OCI-LY3 (cell line): ENCODE measurements around the gene OLIG2.

Experiments
- H2AFZ ChIP-seq: fragments of 200-600, 300-600 bp; shearing (Covaris generic); 2 replicates; pipeline ENCODE4 v1.6.0; 2014; ENCODE audit warnings: antibody characterized with exemption, low read depth, low read length
- H3K27ac ChIP-seq: fragments of 200-600, 300-600 bp; sonication (generic); 2 replicates; pipeline ENCODE4 v1.5.1; 2014; ENCODE audit warnings: mild to moderate bottlenecking, low read length, moderate library complexity, mixed read lengths
- H3K27me3 ChIP-seq: fragments of 200-600, 300-600 bp; sonication (generic); 2 replicates; pipeline ENCODE4 v1.6.1; 2014; ENCODE audit warnings: low read depth, low read length, mixed read lengths
- H3K36me3 ChIP-seq: fragments of 200-600, 300-600 bp; sonication (generic); replicated peaks from 2 replicates; pipeline ENCODE3; 2014; ENCODE audit warnings: low read depth, low read length, mixed read lengths
- H3K4me1 ChIP-seq: fragments of 300-600, 200-600 bp; sonication (generic); 2 replicates; pipeline ENCODE4 v1.6.1; 2014; ENCODE audit warnings: low read length, mixed read lengths
- H3K4me2 ChIP-seq: fragments of 200-600, 300-600 bp; sonication (generic); 2 replicates; pipeline ENCODE4 v1.6.1; 2014; ENCODE audit warnings: low read length, mixed read lengths
- H3K4me3 ChIP-seq: fragments of 300-600, 200-600 bp; sonication (generic); 2 replicates; pipeline ENCODE4 v1.5.1; 2014; ENCODE audit warnings: antibody characterized with exemption, mild to moderate bottlenecking, low read length, moderate library complexity
- H3K79me2 ChIP-seq: fragments of 300-600, 200-600 bp; shearing (Covaris generic); 2 replicates; pipeline ENCODE4 v1.6.1; 2014; ENCODE audit warnings: mild to moderate bottlenecking, low read length, mixed read lengths
- H3K9ac ChIP-seq: fragments of 300-600, 200-600 bp; shearing (Covaris generic); 2 replicates; pipeline ENCODE4 v1.6.0; 2014; ENCODE audit warnings: mild to moderate bottlenecking, low read length, moderate library complexity
- H3K9me3 ChIP-seq: fragments of 200-600, 300-600 bp; shearing (Covaris generic); 2 replicates; pipeline ENCODE4 v1.6.1; 2014; ENCODE audit warnings: low read length, mixed read lengths; ENCODE audit not compliant: insufficient read depth
- H4K20me1 ChIP-seq: fragments of 200-600, 300-600 bp; sonication (generic); 2 replicates; pipeline ENCODE4 v1.6.1; 2016; ENCODE audit warnings: low read length, mixed read lengths; ENCODE audit not compliant: insufficient read depth
- EZH2phosphoT487 ChIP-seq: fragments of 200-600 bp; shearing (Covaris generic); IDR thresholded peaks from 2 replicates; pipeline ENCODE4 v1.6.1; 2018; ENCODE audit warnings: antibody characterized with exemption, mixed run types, low read depth
- TF ChIP-seq, protein P1 (sequence below): fragments of 200-600, 300-600 bp; sonication (generic); IDR thresholded peaks from 2 replicates; pipeline ENCODE4 v1.5.1; 2014; ENCODE audit warnings: antibody characterized with exemption, low read length, low read depth

OLIG2 gene

DNA sequence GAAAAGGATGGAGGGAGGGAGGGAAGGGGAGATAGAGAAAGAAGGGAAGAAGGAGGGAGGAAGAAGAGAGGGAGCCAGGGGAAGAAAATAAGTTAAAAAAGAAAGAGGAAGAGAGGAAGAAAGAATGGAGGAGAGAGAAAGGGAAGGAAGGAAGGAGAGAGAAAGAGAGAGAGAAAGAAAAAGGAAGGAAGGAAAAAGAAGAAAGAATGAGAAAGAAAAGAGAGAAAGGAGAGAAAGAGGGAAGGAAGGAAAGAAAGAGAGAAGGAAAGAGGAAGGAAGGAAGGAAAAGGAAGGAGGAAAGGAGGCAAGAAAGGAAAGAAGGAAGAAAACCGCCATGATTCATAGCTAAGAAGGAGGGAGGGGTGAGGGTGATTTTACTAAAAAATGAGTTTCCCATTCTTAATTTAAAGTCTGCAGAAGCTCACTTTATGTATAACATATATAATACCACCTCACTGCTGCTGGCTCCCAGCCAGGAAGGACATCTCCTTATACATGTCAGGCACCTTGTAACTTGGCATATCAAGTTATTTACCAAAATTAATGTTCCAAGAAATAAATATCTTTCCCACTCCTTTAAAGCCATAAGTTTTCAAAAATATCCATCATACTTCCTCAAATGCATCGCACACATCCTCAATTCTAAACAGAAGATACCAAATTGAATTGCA lies 46.0 kb upstream of the OLIG2 start:
- no peak overlapping the region for H3K9ac ChIP-seq
- no peaks in the 10 kb centered on the region for H4K20me1 ChIP-seq
- H3K36me3 ChIP-seq: no peaks in the 10 kb centered on the region
- no peaks in the 10 kb centered on the region for H3K79me2 ChIP-seq
- H3K27me3 ChIP-seq: peaks cover 7% of the 10 kb centered on the region
- no peak overlapping the region for H3K27ac ChIP-seq
- TF ChIP-seq, protein P1, sequence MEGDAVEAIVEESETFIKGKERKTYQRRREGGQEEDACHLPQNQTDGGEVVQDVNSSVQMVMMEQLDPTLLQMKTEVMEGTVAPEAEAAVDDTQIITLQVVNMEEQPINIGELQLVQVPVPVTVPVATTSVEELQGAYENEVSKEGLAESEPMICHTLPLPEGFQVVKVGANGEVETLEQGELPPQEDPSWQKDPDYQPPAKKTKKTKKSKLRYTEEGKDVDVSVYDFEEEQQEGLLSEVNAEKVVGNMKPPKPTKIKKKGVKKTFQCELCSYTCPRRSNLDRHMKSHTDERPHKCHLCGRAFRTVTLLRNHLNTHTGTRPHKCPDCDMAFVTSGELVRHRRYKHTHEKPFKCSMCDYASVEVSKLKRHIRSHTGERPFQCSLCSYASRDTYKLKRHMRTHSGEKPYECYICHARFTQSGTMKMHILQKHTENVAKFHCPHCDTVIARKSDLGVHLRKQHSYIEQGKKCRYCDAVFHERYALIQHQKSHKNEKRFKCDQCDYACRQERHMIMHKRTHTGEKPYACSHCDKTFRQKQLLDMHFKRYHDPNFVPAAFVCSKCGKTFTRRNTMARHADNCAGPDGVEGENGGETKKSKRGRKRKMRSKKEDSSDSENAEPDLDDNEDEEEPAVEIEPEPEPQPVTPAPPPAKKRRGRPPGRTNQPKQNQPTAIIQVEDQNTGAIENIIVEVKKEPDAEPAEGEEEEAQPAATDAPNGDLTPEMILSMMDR: no peak
- TF ChIP-seq EZH2phosphoT487: no peak
- H2AFZ ChIP-seq: no peak overlapping the region
- no peak overlapping the region for H3K4me2 ChIP-seq
- no peak overlapping the region for H3K4me3 ChIP-seq
- H3K4me1 ChIP-seq: no peaks in the 10 kb centered on the region
- no peaks in the 10 kb centered on the region for H3K9me3 ChIP-seq

DNA sequence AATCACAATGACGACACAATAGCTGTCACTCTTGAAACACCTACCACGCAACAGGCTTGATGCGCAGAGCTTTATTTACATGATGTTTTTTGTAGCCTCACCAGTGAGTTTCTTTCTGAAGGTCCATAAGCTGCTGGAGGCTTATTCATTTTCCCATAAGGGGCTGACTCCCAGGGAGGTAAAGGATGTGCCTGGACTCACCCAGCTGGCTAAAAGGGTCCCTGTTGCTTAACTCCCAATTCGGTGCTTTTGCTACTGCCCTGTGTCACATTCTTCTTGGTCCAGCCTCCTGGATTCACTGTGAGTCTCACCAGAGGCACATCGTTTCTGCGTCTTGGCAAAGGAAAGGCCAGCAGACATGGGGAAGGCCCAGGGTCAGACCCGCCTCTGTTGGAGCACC lies 44.6 kb upstream of the OLIG2 start:
- Histone ChIP-seq H3K36me3 (no peaks in the 10 kb centered on the region), H3K9ac (no peak overlapping the region), H4K20me1 (no peaks in the 10 kb centered on the region), H2AFZ (no peak overlapping the region), H3K27ac (no peak overlapping the region), H3K79me2 (no peaks in the 10 kb centered on the region), H3K4me2 (no peak overlapping the region), H3K9me3 (no peaks in the 10 kb centered on the region), H3K27me3 (peaks cover 7% of the 10 kb centered on the region), H3K4me1 (no peaks in the 10 kb centered on the region), H3K4me3 (no peak overlapping the region)
- TF ChIP-seq EZH2phosphoT487: no peak
- TF ChIP-seq, protein P1: no peak

DNA sequence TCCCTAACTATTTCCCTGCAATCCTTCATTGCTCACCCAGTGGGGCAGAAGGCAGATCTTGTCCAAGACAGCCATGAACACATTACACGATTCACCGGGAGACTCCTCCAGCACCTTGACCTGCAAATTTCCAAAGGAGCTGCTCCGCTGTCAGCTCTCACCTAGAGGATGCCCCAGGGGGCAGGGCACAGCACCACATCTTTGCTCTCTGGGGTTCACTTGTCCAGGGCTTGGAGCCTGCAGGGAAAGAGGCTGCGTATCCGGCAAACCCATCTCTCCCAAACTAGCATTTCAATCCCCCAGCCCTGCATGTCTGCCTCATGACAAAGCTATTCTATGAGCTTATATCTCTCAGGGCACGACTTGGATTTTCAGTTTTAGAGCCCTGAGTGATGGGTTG lies 35.1 kb upstream of the OLIG2 start:
- Histone ChIP-seq H3K4me3 (no peak overlapping the region), H3K27ac (no peak overlapping the region), H4K20me1 (no peaks in the 10 kb centered on the region), H3K27me3 (peaks cover 7% of the 10 kb centered on the region; the same call in 1 of the 2 replicates), H3K79me2 (no peaks in the 10 kb centered on the region), H3K9me3 (no peaks in the 10 kb centered on the region), H3K4me1 (no peaks in the 10 kb centered on the region), H3K36me3 (no peaks in the 10 kb centered on the region), H3K9ac (no peak overlapping the region), H2AFZ (no peak overlapping the region), H3K4me2 (no peak overlapping the region)
- TF ChIP-seq EZH2phosphoT487: no peak
- TF ChIP-seq, protein P1: no peak

DNA sequence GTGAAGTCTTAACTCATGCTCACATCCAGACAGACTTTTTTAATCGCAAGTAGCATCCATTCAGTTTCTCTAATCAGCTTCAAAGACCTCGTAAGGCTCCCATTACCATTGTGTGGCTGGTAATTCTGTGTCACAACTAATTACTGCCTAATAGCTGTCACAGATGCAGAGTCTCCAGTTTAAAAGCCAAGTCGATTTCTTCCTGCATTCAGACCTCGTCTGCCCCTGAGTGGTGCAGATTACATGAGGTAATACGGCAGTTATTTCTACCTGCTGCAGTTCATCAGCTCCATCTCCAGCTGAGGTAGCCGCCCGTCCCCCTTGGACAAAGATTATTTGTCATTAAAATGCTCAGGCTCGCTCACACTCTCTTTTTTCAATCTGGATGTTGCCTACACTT lies 34.4 kb upstream of the OLIG2 start:
- H3K4me1 ChIP-seq: no peaks in the 10 kb centered on the region
- no peak overlapping the region for H3K4me2 ChIP-seq
- TF ChIP-seq EZH2phosphoT487: no peak
- TF ChIP-seq, protein P1: no peak
- no peak overlapping the region for H3K27ac ChIP-seq
- no peak overlapping the region for H3K4me3 ChIP-seq
- H3K9me3 ChIP-seq: no peaks in the 10 kb centered on the region
- peaks cover 7% of the 10 kb centered on the region; the same call in 1 of the 2 replicates for H3K27me3 ChIP-seq
- H3K79me2 ChIP-seq: no peaks in the 10 kb centered on the region
- no peak overlapping the region for H3K9ac ChIP-seq
- no peaks in the 10 kb centered on the region for H3K36me3 ChIP-seq
- no peaks in the 10 kb centered on the region for H4K20me1 ChIP-seq
- H2AFZ ChIP-seq: no peak overlapping the region
